ENCODE measurements around the gene ADAM17. TPM values are rescaled to one million over a fixed set of nuclear protein-coding genes. Genes with fewer than 3 reads are reported as not detected.

Gene ADAM17
- total and polyA plus RNA-seq, 2 of the 13 experiments (the other 11 are each of a cell fraction or from before 2014, with no cell fraction given) = 6.5 to 33.4 TPM

- no peak for ATAC-seq
- no peaks in the 10 kb centered on the region for H3K27me3 ChIP-seq (ENCODE audit: control insufficient read depth in 1 of 2, insufficient read depth in 2 of 2, low read length in 2 of 2)
- 98% methylated on average over 5 of the region's 5 CpGs for WGBS (ENCODE audit: low lambda C conversion rate)
- ChIA-PET POLR2A (interaction anchor here (0.7 kb wide), 1 partner anchor 27 kb away, joined by 3 read pairs; the partner anchor contains the start of gene ADAM17), CTCF (ENCODE audit: low intra/inter-chr PET ratio, low total read pairs) (no interaction called here)
- peak in 1 of 2 experiments; percentile 54; a peak in 2 of 4 replicates for TF ChIP-seq MAFK (conservative IDR thresholded peaks at IDR 0.05 in 1 of 2, IDR thresholded peaks at IDR 0.05 in 1 of 2; ENCODE audit: low read length in 2 of 2)
- 0 out of 2 replicates have a peak, but pooled peaks have one; percentile 4 for TF ChIP-seq MAFF (IDR thresholded peaks at IDR 0.05; ENCODE audit: low read depth, low read length)
- no peak for TF ChIP-seq HNRNPLL (IDR thresholded peaks at IDR 0.05; ENCODE audit: low read depth, low read length, poor library complexity, severe bottlenecking)
- TF ChIP-seq NR2F6 (IDR thresholded peaks at IDR 0.05) = 0 out of 2 replicates have a peak, but pooled peaks have one; percentile 17
- no peak for TF ChIP-seq NR2F6 (CRISPR knock-in tag; IDR thresholded peaks at IDR 0.05)
- no peak overlapping the region for H3K9ac ChIP-seq (ENCODE audit: insufficient read depth, low read depth, low read length)
- peaks cover 12% of the 10 kb centered on the region for H3K4me1 ChIP-seq (ENCODE audit: insufficient read depth, low read length)
- DNase-seq (ENCODE audit: low spot score) = no peak
- intact Hi-C loops (cut with micrococcal nuclease; ENCODE audit: unreplicated experiment) (no loop called here), in situ Hi-C loops (cut with HindIII; ENCODE audit: extremely low pct_ligation_motif_present, low pct_unique_long_range_greater_than_20kb) (no loop called here)
- H3K9me3 ChIP-seq (ENCODE audit: low read length) = no peaks in the 10 kb centered on the region
- no TSS peak for BruUV-seq (replicated peaks)
- no peak overlapping the region for H3K4me3 ChIP-seq (replicated peaks in 1 of 3; ENCODE audit: insufficient read depth in 1 of 3, low read depth in 2 of 3, low read length in 3 of 3)
- H3K4me2 ChIP-seq (ENCODE audit: low read depth, low read length) = no peak overlapping the region
- peaks cover 16 to 36% of the 10 kb centered on the region in 2 experiments for H3K36me3 ChIP-seq (replicated peaks in 1 of 2; ENCODE audit: control insufficient read depth in 1 of 2, insufficient read depth in 2 of 2, low read length in 2 of 2)
- H3K79me2 ChIP-seq (ENCODE audit: insufficient read depth, low read length) = no peaks in the 10 kb centered on the region
- H2AFZ ChIP-seq (ENCODE audit: low read length) = no peak overlapping the region
- H3K27ac ChIP-seq (ENCODE audit: extremely low read length, insufficient read depth, low read length) = no peak overlapping the region
- H4K20me1 ChIP-seq (ENCODE audit: insufficient read depth, low read length) = no peaks in the 10 kb centered on the region
- FAIRE-seq = no peak
These were observed 27.0 kb upstream of the ADAM17 start for GRCh38 chr2:9582624-9583023.

GRCh38 chr2:9578467-9579235 is 23.0 kb upstream of the ADAM17 start:
- CTCF ChIA-PET (ENCODE audit: low intra/inter-chr PET ratio, low total read pairs) = no interaction called here
- in situ Hi-C loops (cut with HindIII; ENCODE audit: extremely low pct_ligation_motif_present, low pct_unique_long_range_greater_than_20kb) = no loop called here
- Histone ChIP-seq H3K4me1 (ENCODE audit: insufficient read depth, low read length) (peaks cover 20% of the 10 kb centered on the region), H3K9ac (ENCODE audit: insufficient read depth, low read depth, low read length) (no peak overlapping the region), H3K9me3 (ENCODE audit: low read length) (no peaks in the 10 kb centered on the region), H3K4me2 (ENCODE audit: low read depth, low read length) (no peak overlapping the region), H3K27ac (ENCODE audit: extremely low read length, insufficient read depth, low read length) (no peak overlapping the region), H3K27me3 (ENCODE audit: control insufficient read depth in 1 of 2, insufficient read depth in 2 of 2, low read length in 2 of 2) (no peaks in the 10 kb centered on the region), H4K20me1 (ENCODE audit: insufficient read depth, low read length) (no peaks in the 10 kb centered on the region), H3K4me3 (replicated peaks in 1 of 3; ENCODE audit: insufficient read depth in 1 of 3, low read depth in 2 of 3, low read length in 3 of 3) (no peak overlapping the region), H2AFZ (ENCODE audit: low read length) (no peak overlapping the region), H3K36me3 (replicated peaks in 1 of 2; ENCODE audit: control insufficient read depth in 1 of 2, insufficient read depth in 2 of 2, low read length in 2 of 2) (peaks cover 4% of the 10 kb centered on the region in 2 experiments; a peak in 2 of 5 replicates), H3K79me2 (ENCODE audit: insufficient read depth, low read length) (no peaks in the 10 kb centered on the region)
- intact Hi-C loops (cut with micrococcal nuclease; ENCODE audit: unreplicated experiment) = no loop called here
- 32% methylated on average over 9 of the region's 9 CpGs for WGBS (ENCODE audit: low lambda C conversion rate)
- POLR2A ChIA-PET = interaction anchor here (2.3 to 2.8 kb wide), 2 partner anchors 23 to 51 kb away, joined by 7 to 10 read pairs; partner anchors contain the start of genes ADAM17 and YWHAQ
- ATAC-seq (peak; percentile 84), FAIRE-seq (peak; percentile 98), DNase-seq (ENCODE audit: low spot score) (peak; percentile 64)
- no TSS peak for BruUV-seq (replicated peaks)
- TF ChIP-seq TFDP1 (CRISPR knock-in tag; IDR thresholded peaks at IDR 0.05; ENCODE audit: borderline replicate concordance) (no peak), MNT (IDR thresholded peaks at IDR 0.05) (no peak), ZMYM3 (CRISPR knock-in tag; IDR thresholded peaks at IDR 0.05) (no peak), ARID3A (IDR thresholded peaks at IDR 0.05; ENCODE audit: low read depth, low read length) (0 out of 2 replicates have a peak, but pooled peaks have one; percentile 32), ZNF431 (CRISPR knock-in tag; IDR thresholded peaks at IDR 0.05; ENCODE audit: borderline replicate concordance, low read depth) (no peak), BRCA1 (CRISPR knock-in tag; IDR thresholded peaks at IDR 0.05) (no peak), KDM5A (IDR thresholded peaks at IDR 0.05; ENCODE audit: borderline replicate concordance, low read length) (no peak), GATAD2A (CRISPR knock-in tag; IDR thresholded peaks at IDR 0.05) (peak; percentile 43; the same call in 1 of the 2 replicates), ZFP90 (CRISPR knock-in tag; IDR thresholded peaks at IDR 0.05; ENCODE audit: borderline replicate concordance) (no peak)
